ENCODE measurements around the gene DIO1. TPM values are rescaled to one million over a fixed set of nuclear protein-coding genes. Genes with fewer than 3 reads are reported as not detected.

The DIO1 gene
- total RNA-seq, 2 donors from 2014 or later: not detected

DNA sequence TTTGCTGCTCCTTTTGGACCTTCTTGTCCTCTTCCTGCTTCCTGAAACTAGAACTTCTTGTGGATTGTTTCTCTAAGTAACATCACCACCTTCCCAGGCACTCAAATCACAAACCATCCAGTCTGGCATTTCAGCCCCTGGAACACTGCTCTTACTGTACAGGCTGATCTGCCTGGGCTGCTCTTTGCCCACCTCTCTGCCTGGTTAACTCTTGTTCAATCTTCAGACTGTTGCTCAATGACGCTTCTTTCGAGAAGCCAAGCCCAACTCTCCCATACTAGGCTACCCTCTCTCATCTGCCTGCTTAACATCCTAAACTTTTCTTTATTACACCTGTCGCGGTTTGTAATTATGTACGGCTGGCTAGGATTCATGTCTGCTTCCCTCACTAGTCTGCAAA is 657 bp downstream of the DIO1 start:
- no peaks in the 10 kb centered on the region for H3K27me3 ChIP-seq (replicated peaks; ENCODE audit: insufficient read depth)
- peaks cover 24 to 53% of the 10 kb centered on the region in 2 donors for H3K4me1 ChIP-seq (ENCODE audit: control insufficient read depth in 1 of 2, low read depth in 2 of 2)
- no peaks in the 10 kb centered on the region for H3K36me3 ChIP-seq
- H3K4me3 ChIP-seq: no peak overlapping the region
- no peak for DNase-seq (ENCODE audit: low spot score)
- ATAC-seq (ENCODE audit: insufficient number of reproducible peaks, low FRiP score, low read depth): no peak
- H3K9me3 ChIP-seq: no peaks in the 10 kb centered on the region
- H3K27ac ChIP-seq: no peak overlapping the region
- no peak for TF ChIP-seq CTCF (IDR thresholded peaks at IDR 0.05)

DNA sequence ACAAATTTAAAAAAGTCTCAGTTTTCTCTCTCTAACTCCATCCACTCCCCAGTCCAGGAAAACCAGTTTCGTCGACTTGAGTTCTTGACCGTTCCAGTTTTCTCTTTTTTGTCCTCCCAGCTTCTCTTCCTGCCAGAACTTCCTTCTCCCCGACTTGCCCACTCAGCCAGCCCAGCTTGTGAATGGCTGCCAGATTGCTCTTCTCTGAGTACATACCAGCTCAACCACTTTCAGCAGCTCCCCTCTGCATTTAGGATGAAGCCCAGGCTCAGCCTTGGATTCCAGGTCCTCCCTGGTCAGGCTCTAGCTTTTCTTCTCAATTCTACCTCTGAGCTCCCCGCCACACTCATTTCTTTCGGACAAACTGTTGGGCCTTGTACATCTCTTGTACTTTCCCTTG is 1.4 kb downstream of the DIO1 start:
- Histone ChIP-seq H3K36me3 (no peaks in the 10 kb centered on the region), H3K4me1 (ENCODE audit: control insufficient read depth in 1 of 2, low read depth in 2 of 2) (peaks cover 25 to 56% of the 10 kb centered on the region in 2 donors), H3K27me3 (replicated peaks; ENCODE audit: insufficient read depth) (no peaks in the 10 kb centered on the region), H3K4me3 (no peak overlapping the region), H3K27ac (no peak overlapping the region), H3K9me3 (no peaks in the 10 kb centered on the region)
- no peak for ATAC-seq (ENCODE audit: insufficient number of reproducible peaks, low FRiP score, low read depth)
- no peak for TF ChIP-seq CTCF (IDR thresholded peaks at IDR 0.05)
- DNase-seq (ENCODE audit: low spot score): no peak

DNA sequence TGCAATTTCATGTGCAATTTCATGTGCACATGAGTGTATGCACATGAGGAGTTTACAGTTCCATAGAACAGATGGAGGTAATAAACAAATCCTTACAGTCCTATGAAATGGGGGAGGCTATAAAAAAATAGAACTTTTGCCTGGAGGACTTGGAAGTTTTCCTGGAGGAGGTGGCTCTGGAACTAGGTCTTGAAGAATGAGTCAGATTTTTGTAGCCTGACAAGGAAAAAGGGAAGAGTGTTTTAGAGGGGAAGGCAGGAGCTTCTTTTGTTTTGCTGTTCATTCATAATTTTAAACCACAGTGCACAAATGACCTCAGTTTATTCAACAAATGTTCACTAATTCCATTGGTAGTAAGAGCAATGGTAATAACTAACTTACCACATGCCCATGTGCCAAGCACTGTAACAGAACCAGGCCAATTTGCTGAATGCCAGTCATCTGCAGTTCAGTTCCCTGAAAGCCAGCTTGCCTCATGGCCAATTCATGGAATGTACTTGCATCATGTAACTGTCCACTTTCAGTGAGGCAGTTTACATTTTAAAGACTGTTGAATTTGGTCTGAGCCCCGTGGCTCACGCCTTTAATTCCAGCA is 2.7 kb downstream of the DIO1 start:
- Histone ChIP-seq H3K4me3 (no peak overlapping the region), H3K9me3 (no peaks in the 10 kb centered on the region), H3K27ac (peak overlapping the region; percentile 70 to 75), H3K4me1 (ENCODE audit: control insufficient read depth in 1 of 2, low read depth in 2 of 2) (peaks cover 25 to 53% of the 10 kb centered on the region in 2 donors), H3K36me3 (no peaks in the 10 kb centered on the region), H3K27me3 (replicated peaks; ENCODE audit: insufficient read depth) (no peaks in the 10 kb centered on the region)
- DNase-seq (ENCODE audit: low spot score): no peak
- TF ChIP-seq CTCF (IDR thresholded peaks at IDR 0.05): no peak
- peak; percentile 63 for ATAC-seq (ENCODE audit: insufficient number of reproducible peaks, low FRiP score, low read depth)

- Histone ChIP-seq H3K27me3 (replicated peaks; ENCODE audit: insufficient read depth) (no peaks in the 10 kb centered on the region), H3K9me3 (no peaks in the 10 kb centered on the region), H3K4me3 (peak overlapping the region; percentile 21), H3K36me3 (no peaks in the 10 kb centered on the region), H3K4me1 (ENCODE audit: control insufficient read depth in 1 of 2, low read depth in 2 of 2) (peaks cover 25 to 59% of the 10 kb centered on the region in 2 donors), H3K27ac (peak overlapping the region; percentile 61 to 70)
- no peak for DNase-seq (ENCODE audit: low spot score)
- no peak for ATAC-seq (ENCODE audit: insufficient number of reproducible peaks, low FRiP score, low read depth)
- no peak for TF ChIP-seq CTCF (IDR thresholded peaks at IDR 0.05)
Measured at GRCh38 chr1:53899206-53899628, 5.2 kb downstream of the DIO1 start.

- no peaks in the 10 kb centered on the region for H3K9me3 ChIP-seq
- H3K4me1 ChIP-seq (ENCODE audit: control insufficient read depth in 1 of 2, low read depth in 2 of 2): peaks cover 25 to 59% of the 10 kb centered on the region in 2 donors
- H3K36me3 ChIP-seq: no peaks in the 10 kb centered on the region
- no peak for DNase-seq (ENCODE audit: low spot score)
- no peaks in the 10 kb centered on the region for H3K27me3 ChIP-seq (replicated peaks; ENCODE audit: insufficient read depth)
- H3K4me3 ChIP-seq: no peak overlapping the region
- no peak for ATAC-seq (ENCODE audit: insufficient number of reproducible peaks, low FRiP score, low read depth)
- TF ChIP-seq CTCF (IDR thresholded peaks at IDR 0.05): no peak
- no peak overlapping the region for H3K27ac ChIP-seq
Measured at GRCh38 chr1:53899708-53900107, 5.7 kb downstream of the DIO1 start.

All from thoracic aorta (tissue), 2 donors.